HG03354 (cell line): ENCODE measurements around the gene KIN.
"Not testable (repeated sequence)": the region's sequence is repeated elsewhere in the genome, so short reads cannot be mapped to it uniquely, and the experiment has no call there.

ENCODE experiments used
- ATAC-seq: cut with Tn5 transposase; IDR thresholded peaks from one replicate; pipeline ENCODE4 v1.9.1; 2021; ENCODE audit warnings: mild to moderate bottlenecking; ENCODE audit not compliant: unreplicated experiment, poor library complexity, severe bottlenecking

Gene KIN, protein sequence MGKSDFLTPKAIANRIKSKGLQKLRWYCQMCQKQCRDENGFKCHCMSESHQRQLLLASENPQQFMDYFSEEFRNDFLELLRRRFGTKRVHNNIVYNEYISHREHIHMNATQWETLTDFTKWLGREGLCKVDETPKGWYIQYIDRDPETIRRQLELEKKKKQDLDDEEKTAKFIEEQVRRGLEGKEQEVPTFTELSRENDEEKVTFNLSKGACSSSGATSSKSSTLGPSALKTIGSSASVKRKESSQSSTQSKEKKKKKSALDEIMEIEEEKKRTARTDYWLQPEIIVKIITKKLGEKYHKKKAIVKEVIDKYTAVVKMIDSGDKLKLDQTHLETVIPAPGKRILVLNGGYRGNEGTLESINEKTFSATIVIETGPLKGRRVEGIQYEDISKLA

DNA sequence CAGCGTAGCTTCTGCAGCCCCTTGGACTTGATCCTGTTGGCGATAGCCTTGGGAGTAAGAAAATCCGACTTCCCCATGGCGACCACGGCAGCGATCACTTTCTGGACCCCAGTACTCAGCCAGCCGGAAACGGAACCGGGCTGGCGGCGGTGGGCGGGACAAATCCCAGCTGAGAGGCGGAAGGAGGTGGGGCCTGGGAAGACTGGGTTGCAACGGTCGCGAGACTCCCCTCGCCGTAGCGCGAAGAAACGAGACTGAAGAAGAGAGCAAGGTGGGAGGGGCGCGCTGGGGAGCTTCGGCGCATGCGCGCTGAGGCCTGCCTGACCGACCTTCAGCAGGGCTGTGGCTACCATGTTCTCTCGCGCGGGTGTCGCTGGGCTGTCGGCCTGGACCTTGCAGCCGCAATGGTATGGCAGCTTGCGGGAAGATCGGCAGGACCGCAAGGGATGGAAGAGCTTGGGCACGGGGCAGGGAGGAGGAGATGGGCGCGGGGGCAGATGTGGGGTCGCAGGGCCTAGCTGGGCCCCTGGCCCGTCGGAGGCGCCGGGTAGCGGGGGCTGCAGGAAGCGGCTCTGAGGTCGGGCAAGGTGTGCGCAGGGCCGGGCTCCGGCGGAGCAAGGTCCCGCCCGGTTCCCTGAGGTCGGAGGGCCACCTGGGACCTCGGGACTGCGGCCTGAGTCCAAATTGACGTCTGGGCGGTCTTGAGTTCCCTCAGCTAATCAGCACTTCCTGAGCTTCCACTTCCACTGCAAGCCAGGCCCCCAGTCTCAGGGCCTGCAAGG is at the start of gene KIN, which contains the start of gene ATP5F1C:
TSS of gene KIN (minus strand) at position 137 of the 782 bp plus-strand sequence. CDS start at position 77, 60 bp downstream.
TSS of gene ATP5F1C (plus strand) at position 321 of the 782 bp plus-strand sequence. CDS start at position 352, 31 bp downstream.
- ATAC-seq = peak; percentile 96

DNA sequence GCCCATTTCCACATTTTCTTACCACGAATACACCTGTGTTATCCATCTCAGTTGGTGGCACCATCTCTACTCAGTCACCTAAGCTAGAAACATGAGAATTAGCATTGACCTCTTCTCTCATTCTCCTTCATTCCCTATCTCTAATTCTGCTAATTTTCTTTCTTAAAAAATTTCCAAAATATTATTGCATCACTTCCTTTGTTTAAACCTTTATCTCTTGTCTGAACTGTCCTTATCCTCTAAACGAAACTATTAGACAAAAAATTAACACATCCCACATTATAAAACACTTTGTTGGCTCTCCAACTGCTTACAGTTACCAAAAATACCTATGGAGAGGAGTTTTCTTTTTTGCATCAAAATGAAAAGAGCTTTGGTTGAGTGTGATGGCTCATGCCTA is 48.8 kb upstream of the KIN start:
- ATAC-seq = no peak

DNA sequence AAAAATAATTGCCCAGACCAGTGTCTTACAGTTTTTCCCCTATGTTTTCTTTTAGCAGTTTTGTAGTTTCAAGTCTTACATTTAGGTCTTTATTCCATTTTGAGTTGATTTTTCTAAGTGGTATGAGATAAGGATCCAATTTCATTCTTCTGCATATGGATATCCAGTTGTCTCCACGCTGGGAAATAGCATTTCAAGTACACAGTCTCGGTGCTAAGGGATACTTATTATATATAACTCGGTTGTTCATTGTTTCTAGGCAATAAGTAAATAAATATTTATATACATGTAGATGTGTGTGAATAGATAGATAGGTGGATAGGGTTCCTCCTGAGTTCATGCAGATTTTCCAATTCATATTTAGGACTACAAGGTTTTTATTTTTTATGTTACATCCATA is 46.5 kb upstream of the KIN start:
- no peak for ATAC-seq

DNA sequence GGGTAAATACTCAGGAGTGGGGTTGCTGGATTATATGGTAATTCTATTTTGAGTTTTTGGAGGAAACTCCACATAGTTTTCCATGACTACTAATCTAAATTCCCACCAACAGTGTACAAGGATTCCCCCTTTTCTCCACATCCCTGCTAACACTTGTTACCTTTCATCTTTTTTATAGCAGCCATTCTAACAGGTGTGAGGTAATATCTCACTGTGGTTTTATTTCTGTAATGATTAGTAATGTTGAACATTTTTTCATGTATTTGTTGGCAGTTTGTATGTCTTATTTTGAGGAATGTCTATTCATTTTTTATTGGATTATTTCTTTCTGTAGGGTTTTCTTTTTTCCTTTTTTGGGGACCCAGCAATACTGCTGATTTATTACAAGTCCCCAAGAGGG is 45.4 kb upstream of the KIN start:
- no peak for ATAC-seq

DNA sequence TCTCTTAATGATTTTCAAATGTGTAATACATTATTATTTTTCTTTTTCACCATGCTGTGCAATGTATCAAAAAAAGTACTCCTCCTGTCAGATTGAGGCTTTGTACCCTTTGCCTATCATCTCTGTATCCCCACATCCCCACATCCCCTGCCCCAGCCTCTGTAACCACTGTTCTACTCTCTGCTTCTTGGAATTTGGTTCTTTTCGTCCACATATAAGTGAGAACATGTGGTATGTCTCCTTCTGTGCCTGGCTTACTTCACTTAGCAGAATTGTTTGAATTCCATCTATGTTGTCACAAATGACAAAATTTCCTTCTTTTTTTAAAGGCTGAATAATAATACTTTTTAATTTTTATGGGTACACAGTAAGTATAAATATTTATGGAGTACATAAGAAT is 44.3 kb upstream of the KIN start:
- no peak for ATAC-seq

DNA sequence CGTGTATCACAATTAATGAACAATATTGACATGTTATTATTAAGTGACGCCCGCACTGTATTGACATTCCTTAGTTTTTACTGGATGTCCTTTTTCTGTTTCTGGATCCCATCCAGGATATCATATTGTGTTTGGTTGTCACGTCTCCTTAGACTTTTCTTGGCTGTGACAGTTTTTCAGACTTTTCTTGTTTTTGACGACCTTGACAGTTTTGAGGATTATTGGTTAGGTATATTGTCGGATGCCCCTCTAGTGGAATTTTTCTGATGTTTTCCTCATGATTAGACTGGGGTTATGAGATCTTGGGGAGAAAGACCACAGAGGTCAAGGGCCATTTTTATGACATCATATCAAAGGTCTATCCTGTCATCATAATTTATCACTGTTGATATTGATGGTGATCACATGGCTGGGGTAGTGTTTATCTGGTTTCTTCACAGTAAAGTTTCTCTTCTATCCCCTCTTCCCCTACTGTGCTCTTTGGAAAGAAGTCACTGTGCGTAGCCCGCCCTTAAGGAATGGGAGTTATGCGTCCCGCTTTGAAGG is 41.6 kb upstream of the KIN start:
- no peak for ATAC-seq

DNA sequence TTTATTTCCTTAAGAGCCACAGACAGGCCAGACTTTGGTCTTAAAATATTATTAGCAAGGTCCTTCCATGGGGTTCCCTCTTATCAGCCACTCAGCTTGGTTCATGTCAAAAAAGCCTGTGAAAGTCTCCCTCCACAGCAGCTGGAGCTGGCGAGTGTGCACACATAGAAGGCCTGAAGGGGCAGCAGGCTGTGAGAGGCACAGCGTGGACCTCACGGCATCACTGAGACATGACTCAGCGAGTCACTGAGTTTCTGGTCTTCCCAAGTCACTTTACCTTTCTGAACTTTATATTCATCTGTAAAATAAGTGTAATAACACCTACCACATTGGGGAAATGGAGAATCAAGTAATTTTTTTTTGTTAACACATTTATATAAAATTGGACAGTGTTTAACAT is 39.2 kb upstream of the KIN start:
- no peak for ATAC-seq

DNA sequence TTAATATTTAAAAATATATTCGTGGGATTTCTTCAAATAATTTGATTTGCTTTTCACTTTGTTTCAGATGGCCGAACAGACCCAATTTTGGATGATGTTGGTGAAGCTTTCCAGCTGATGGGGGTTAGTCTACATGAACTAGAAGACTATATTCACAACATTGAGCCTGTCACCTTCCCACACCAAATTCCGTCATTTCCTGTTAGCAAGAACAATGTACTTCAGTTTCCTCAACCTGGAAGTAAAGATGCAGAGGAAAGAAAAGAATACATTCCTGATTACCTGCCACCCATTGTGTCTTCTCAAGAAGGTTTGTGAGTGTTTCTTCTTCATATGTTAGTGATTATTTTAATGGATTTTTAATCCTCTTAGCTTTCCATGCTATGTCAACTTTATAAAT is 36.5 kb upstream of the KIN start:
- no peak for ATAC-seq

DNA sequence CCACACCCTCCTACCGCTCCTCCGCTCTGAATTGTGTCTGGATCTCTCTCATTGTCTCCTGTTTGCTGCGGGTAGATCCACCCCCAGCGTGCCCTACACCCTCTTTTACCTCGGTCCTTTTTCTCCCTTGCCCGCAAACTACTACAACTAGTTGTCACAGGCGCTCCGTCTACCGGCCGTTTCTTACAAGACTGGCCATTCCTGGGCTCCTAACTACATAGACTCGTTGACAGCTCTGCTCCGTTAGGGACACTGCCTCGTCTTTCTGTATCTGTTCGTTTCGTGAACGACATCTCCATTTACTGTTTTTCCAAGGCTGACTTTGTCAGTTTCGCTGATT is 31.3 kb upstream of the KIN start:
- peak; percentile 47 for ATAC-seq

DNA sequence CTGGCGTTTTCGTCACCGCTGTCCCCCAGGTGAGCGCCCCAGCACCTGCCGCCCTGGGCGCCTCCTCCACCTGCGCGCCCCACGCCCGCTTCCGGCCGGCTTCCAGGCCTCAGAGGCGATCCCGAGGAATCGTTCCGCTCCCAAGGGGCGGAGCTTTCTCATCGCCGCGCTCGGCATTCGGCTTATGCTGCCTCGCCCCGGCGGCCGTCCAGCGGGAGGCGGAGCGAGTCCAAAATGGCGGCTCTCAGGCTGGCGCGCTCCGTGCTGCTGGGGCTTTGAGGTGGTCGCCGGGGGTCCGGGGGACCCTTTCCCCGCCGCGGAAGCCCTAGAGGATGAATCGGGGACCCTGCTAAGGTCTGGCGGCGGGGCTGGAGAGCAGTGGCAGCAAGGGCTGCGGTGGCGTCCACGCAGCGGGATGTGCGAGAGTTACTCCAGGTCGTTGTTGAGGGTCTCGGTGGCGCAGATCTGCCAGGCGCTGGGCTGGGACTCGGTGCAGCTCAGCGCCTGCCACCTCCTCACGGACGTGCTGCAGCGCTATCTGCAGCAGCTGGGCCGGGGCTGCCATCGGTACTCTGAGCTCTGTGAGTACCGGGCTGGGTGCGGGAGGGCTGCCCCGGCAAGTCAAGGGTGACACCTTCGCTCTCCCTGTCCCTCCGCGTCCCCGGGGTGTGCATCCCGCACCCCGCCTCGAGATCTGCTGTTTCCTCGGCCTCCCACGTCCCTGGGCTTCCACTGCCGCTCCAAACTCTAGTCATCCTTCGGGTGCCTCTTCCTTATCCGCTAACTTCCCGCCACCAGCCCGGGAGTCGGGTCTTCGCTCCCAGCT is 30.7 kb upstream of the KIN start, which contains the start of gene TAF3:
TSS of gene TAF3 (plus strand) at position 211 of the 826 bp plus-strand sequence. CDS start at position 416, 205 bp downstream.
- peak; percentile 82 for ATAC-seq

DNA sequence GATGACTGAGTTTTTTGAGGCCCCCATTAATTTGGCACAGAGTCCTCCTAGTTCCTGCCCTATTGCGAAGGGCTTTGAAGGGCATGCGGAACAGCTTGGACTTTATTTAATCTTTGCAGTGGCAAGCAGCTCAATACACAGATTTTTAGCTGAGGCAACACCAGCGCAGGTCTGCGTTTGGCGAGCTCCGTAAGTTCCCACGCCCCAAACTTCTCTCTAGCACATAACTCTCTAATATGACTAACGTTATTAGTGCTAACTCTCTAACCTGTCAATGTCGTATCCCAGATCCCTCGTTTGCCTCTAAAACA is 30.1 kb upstream of the KIN start:
- ATAC-seq = peak; percentile 27

DNA sequence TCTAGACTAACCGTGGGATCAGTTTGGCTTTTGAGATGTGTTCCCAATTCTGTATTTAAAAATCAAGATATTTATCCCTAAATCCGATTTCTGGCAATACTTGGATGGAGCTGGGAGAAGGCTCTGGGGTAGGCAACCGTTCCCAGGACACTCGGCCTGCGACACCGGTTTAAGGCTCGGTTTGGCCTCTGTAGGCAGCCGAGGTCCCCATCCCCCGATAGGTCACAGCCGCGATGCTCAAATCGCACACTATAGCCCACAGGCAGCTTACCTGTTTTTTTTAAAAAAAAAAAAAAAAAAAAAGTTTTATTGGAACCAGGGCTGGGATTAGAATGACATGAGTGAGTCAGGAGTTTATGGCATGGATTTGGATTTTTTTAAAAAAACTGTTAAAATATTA is 29.8 kb upstream of the KIN start:
- ATAC-seq = no peak

DNA sequence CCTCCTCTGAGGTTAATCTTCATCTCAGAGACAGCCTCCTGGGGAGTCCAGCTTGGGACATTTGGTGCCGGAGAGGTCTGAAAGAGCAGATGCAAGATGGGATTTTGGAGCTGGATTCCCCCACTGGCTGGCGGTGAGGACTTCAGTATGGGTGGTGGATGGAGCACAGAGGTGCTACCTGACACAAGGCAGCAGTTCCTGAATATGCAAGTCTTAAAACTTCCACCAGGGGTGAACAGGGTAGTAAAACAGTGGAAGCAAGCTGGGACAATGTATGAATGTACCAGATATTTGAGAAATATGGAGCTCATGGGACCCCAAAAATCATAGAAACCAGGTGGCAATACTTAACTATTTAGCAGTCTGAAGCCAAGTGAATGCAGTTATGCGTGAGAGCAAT is 25.7 kb upstream of the KIN start:
- no peak for ATAC-seq

DNA sequence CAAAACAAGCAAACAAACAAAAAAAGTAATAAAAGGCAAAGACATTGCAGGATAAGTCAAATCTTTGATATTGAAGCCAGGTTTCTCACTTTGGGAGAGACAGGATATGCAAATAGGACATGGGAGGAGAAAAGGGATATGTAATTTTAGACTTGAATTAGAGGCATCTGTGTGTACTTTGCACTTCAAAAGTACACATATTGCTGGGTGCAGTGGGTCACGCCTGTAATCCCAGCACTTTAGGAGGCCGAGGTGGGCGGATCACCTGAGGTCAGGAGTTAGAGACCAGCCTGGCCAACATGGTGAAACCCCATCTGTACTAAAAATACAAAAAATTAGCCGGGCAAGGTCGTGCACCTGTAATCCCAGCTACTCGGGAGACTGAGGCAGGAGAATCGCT is 23.9 kb upstream of the KIN start:
- ATAC-seq = not testable (repeated sequence)

DNA sequence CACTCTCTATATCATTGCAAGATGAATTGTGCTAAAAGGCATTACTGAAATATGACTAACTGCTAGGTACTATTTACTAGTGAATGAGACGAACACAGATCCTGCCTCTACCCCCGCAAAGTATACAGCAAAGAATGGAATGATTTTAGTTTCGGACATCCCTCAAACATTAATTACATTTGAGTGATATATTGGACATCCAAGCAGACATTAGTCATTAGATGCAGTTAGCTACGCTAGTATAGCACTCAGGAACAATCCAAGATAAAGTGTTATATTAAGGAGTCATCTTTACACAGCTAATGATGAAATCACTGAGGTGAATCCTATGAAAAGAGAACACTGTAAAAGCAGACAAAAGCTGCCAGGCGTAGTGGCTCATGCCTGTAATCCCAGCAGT is 23.2 kb upstream of the KIN start:
- no peak for ATAC-seq

DNA sequence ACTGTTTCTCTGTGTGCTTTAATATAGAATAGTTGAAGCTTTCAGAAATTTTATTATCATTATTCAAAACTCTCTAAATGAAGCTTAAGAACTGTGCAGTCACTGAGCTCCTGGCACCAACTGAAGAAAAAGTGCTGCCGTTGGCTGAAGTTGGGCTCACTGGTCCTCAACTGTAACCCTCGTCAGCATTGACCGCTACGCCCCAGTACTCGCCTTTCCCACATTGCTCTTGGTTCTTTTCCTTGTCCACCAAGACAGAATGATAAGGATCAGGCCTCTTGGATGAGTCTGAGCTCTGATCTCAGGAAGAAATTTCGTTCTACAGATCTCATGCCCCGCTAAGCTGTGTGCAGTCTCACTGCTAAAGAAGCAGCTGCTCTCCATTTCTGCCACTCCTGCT is 22.6 kb upstream of the KIN start:
- no peak for ATAC-seq

DNA sequence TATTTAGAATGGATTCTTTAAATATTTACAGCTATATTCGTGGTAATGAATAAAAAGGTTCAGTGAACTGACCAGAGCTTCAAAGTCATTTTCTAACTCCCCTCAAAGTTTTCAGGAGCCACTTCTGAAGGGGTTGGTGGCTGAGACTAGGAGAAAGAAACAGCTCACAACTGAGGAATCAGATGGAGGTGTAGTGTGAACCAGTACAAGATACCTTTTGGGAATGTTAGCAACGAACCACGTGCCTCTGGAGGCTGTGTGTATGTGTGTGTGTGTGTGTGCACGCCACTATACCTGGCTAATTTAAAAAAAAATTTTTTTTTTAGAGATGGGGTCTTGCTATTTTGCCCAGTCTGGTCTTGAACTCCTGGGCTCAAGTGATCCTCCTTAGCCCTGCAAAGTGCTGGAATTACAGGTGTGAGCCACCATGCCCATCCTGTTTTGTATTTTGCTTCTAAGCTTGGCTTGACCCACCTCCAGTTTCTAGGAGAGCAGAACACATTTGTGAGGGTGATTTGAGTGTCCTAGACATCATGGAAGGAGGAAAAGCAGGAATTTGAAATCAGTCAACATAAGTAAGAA is 21.0 kb upstream of the KIN start:
- ATAC-seq = no peak

DNA sequence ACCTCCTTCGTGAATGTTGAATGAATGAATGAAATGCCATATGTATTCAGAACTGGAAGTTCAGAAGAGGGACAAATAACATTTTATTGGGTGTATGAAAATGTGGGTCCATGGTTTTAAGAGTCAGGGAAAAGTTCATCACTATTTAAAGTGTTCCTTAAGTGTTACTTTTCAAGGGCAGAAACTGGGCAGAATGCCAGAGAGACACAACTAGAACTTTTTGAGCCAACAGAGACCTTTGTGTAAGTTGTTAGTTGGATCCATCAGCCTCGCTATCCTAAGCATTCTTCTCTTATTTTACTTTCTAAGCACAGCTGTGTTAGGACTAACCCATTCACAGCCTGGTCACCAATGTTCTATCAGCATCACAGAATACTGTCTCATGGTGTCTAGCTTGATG is 16.9 kb upstream of the KIN start:
- no peak for ATAC-seq

DNA sequence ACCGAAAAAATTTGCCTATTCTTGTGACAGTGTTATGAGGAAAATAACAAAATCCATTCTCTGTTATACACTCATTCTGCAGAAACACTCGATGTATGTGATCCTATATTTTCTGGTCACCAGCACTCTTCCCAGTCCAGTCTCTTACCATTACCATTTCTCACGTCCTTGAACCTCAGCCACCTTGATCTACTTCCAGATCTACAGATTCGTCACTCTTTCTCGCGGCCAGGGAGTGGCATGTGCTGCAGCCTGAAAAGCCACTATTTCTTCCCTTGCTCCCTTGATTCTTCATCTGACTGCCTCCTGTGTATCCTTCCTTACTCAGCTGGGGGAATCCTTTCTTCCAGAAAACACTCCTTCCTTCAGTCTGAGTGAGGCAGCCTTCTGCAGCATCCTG is 16.4 kb upstream of the KIN start:
- ATAC-seq = no peak

DNA sequence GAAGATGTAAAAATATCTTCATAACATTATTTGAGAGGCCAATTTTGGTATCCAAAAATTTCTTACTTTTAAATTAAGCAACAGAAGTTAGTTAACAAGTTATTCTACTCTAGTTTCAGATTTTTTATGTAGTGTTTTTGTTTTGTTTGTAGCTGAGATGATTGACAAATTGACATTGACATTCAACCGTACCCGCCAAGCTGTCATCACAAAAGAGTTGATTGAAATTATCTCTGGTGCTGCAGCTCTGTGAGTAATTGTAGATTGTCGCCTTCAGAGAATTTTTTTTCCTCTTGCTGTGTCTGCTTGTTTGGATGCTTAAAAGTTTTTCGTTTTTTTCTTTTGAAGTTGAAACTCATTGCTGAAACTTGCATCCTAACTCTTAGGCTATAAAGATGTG is 14.8 kb upstream of the KIN start:
- no peak for ATAC-seq
